Amniotic epithelial cell (primary cell): ENCODE data around the gene TNK2.
"Not testable (repeated sequence)": the region's sequence is repeated elsewhere in the genome, so short reads cannot be mapped to it uniquely, and the experiment has no call there.

ENCODE experiments used
- DNase-seq: peaks from one replicate; pipeline ENCODE4 v3.0.0-alpha.2; 2010; ENCODE audit warnings: low read depth

The TNK2 gene

DNA sequence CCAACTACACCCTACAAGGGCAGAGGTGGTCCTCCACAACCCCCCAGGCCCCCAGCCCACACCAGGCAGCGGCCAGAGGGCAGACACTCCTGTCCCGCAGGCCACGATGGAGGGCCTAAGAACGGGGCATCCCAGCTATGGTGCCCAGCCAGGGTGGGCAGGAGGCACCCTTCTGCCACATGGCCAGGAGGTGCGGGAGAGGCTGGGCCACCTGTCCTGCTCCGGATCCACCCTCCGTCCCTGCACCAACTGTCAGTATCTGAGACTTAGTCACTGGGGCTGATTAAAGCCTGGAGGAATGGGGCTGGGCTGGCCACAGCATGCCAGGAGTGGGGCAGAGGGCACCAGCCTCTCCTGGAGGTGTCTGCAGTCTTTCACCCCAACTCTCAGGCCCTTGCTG, 37.9 kb downstream of the TNK2 start:
- no peak for DNase-seq

DNA sequence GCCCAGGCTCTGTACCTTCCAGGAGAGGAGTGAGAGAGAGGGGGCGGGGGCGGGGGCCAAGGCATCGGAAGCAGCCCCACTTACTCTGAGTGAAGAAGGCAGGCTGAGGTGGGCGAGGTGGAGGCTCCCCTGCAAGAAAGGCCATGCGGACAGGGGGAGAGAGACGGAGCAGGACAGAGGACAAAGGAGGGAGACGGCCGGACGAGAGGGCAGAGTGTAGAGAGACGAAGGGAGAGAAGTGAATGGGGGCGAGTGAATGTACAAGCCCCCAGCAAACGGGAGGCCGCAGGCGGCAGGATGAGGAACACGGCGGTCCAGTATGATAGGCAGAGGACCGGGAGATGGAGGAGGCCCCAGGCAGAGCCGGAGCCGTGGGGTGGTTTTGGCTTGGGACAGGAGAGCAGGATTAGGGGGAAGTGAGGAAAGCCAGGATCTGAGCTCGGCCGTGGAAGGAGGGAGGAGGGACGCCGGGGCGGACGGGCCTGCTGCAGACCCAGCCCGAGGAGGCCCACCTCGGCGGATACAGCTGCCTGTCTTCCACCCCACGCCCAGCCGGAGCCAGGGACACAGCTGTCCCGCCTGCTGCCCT, 38.8 kb downstream of the TNK2 start:
- no peak for DNase-seq

DNA sequence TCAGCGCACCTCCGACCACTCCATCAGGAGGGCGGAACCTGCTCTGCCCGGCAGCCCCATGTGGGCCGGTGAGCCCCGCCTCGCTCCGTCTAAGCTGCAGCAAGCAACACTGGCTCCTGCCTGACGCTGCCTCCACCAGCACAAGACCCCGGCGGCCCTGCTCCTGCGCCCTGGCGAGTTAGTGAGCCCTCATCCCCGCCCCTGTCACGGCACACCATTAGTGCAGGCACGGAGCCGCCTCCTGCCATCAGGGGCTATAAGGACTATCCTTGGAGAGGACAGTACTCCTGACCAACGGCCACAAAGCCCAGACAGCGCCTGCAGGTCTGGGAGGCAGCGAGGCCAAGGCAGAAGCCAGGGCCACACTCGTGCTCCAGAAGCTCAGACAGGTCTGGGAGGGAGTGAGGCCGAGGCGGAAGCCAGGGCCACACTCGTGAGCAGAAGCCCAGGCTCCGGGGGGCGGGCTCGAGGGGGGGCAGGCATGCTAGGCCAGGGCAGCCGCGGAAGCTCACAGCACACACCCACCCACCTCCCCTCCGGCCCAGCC, 39.4 kb downstream of the TNK2 start:
- DNase-seq = no peak

DNA sequence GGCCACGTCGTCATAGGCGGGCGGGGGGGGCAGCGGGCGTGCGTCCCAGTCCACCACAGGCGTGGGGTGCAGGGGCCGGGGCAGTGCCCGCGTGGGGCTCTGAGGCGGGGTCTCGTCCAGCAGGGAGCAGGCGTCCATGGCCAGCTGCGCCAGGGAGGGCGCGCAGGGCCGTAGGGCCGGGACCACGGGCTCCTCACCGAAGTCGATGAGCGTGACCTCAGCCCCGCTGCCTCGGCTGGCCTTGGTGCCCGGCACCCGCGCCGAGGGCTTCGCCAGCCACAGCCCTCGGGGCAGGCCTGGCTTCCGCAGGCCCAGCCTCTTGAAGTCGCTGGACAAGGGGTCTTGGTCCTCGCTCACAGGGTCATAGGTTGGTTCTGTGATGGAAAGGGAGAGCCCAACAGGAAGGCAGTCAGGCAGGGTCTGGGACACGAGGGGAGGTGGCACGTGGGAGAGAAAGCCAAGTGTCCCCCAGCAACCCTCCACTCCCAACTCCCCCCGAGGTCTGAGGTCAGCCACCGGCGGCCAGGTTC, 40.0 kb downstream of the TNK2 start:
- no peak for DNase-seq

GRCh38 chr3:195867631-195868335, 40.6 kb downstream of the TNK2 start:
- no peak for DNase-seq

DNA sequence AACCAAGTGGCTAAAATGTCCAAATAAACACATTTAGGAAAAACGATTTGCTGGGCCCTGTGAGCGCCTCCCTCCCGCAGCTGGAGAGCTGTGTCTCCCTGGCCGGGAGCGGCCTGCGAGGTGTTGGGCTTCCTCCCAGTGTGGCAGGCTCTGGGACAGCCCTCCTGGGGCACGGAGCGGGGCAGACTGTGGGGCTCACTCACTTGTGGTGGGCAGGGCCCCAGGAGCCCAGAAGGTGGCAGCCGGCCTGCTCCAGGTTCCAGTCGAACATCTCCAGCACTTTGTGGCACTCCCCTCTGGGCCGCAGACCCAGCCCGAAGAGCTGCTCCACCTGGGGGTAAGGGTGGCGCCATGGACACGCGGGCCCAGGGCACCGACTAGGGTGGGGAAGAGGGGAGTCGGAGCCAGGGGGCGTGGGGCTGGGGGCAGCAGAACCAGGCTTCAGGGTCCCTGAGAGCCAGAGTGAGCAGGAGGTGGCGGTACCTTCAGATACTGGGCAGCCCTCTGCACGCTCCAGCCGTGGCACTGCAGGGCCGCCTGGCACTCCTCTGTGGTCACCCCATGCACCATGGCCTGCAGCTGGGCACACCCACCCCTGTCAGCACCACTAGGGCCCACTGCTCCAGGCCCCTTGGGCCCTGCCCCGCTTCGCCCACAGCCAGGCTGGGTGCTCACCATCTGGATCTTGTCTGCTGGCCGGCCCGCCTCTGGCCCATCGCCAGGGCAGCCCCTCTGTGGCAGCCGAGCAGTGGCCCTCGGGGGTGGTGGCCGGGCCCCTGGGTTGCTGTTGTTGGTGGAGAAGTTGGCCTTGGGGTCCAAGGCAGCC, 41.5 kb downstream of the TNK2 start:
- no peak for DNase-seq

DNA sequence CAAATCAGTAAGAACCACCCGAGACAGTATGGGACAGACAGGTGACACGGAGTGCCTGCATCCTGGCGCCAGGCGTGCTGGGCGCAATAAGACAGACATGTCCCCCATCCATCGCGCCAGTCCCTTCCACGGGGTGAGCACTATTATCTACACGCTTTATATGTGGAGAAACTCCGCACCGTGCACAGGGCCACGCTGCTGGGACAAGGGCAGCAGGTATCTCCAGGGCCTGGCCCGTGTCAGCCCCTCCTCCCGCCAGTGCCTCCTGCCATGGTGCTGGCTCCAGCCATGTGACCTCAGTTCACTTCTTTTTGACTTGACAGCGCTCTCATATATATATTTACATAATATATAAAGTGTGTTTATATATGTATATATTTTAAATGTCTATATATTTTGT, 42.6 kb downstream of the TNK2 start:
- DNase-seq = no peak

- DNase-seq = peak; percentile 82
Measured at GRCh38 chr3:195863121-195864061, 45.0 kb downstream of the TNK2 start.

DNA sequence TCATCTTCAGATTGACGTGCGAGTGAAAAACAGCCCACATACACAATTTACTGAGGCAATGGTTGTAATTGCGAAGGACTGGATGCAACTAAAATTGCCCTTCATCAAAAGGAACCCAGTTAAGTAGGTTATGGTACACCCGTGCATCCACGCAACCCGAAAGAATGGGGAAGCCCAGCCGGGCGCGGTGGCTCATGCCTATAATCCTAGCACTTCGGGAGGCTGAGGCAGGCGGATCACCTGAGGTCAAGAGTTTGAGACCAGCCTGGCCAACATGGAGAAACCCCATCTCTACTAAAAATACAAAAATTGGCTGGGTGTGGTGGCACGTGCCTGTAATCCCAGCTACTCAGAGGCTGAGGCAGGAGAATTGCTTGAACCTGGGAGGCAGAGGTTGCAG, 46.0 kb downstream of the TNK2 start:
- not testable (repeated sequence) for DNase-seq

DNA sequence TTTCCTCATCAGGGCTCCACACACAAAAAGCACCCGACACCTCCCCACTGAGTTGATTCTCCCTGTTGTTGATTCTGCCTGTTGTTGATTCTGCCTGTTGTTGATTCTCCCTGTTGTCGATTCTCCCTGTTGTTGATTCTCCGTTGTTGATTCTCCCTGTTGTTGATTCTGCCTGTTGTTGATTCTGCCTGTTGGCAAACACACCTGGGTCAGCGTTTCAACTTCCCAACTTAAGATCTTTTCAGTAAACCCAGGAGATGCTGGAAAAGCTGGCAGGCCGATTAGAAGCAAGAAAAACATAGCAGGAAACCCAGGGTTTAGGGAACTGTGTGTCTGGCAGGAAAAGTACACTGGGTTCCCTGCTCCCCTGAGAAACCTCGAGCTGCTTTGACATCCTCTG, 47.9 kb downstream of the TNK2 start:
- no peak for DNase-seq

DNA sequence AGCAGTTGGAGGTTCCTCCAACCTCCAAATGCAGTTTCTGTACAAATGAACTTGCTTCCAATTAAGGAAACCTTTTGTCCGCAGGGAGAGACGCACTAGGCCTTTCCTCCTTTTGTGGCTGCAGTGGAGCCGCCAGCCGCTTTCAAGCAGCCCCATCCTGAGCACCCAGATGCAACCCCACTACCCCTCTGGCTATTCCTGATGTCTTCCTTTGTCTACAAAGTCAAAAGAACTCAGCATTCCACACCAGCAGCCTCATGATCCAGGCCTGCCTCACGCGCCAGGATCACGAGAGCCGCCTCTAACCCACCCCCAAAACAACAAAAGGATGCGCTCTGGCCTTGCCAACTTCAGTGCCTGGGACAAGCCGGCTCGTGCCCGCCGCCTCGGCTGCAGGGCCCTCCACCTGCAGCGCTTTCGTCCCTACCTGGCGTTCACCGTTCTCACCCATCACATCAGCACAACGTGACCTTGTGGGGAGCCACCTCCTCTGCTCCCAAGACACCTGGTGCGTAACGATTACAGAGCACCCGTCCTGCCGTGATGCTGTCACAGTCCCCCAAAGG, 48.4 kb downstream of the TNK2 start:
- no peak for DNase-seq

GRCh38 chr3:195859061-195859845, 49.1 kb downstream of the TNK2 start:
- peak; percentile 20 for DNase-seq

GRCh38 chr3:195856410-195857084, 51.8 kb downstream of the TNK2 start:
- no peak for DNase-seq

DNA sequence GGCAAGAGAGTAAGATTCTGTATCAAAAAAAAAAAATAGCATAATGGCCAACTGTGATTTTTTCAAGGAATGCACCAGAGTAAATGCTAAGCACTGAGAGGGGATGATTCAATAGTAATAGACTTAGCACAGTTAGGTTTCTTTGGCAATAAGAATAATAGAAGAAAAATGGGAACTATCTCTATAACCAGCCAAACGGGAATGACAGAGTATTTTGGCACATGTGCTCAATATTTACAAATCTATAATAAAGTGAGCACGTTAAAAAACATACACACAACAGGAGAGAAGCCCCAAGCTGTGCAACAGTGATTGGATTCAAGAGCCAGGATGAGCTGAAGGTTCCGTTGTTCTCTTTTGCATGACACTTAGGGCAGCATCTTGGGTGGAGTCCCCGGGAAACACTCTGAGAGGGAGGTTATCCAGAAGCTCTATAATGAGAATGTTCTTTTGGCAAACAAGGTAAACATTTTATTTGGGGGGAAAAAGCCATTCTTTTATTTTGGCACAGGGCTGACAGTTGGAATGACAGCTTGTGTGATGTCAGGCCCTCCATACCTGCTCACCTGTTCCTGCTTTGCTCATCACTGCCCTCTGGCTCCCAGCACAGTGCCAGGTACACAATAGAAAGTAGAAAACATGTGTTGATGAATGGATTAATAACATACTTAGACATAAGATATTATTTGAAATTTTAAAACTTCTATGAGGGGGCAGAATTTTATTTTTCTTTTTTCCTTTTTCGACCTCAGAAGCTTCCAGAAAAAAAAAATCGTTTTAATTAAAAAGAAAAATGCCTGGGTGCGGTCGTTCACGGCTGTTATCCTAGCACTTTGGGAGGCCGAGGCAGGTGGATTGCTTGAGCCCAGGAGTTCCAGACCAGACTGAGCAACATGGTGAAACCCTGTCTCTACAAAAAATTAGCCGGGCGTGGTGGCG, 52.6 kb downstream of the TNK2 start:
- DNase-seq = no peak

DNA sequence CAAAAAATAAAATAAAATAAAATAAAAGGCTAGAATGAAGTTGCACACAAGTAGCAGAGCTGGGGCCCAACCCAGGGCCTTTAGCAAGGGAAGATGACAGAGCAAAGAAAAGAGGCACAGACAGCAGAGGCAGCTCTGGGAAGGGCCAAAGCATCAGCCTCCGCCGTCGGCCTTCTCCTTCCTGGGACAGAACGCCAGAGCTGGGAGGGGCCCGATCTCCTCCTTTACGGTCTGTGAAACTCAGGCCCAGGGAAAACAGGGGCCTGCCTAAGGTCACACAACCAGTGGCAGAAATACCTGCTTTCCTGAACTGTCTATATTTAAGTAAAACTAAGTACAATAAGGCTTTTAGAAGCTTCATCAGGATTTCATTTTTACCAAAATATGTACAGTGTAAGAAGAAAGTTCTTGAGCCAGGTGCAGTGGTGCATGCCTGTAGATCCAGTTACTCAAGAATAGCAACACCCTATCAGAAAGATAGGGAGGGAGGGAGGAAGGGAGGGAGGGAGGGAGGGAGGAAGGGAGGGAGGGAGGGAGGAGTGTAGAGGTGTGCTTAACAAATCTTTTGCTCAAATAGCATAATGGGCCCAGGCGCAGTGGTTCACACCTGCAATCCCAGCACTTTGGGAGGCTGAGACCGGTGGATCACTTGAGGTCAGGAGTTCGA, 53.6 kb downstream of the TNK2 start:
- no peak for DNase-seq

DNA sequence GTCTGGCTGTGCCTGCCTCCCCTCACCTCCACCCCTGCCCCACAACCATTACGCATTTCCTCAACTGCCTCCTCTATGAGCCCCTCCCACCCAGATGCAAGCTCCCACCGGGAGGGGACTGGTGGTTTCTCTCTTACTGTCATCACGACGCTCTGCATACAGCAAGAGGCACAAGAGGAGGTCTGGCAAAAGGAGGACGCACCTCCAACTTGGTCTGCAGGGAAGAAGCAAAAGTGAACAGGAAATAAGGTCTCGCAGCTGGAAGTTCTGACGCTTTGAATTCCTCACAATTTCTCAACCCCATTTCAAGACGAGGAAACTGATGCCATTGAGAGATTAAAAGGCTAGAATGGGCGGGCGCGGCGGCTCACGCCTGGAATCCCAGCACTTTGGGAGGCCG, 54.4 kb downstream of the TNK2 start:
- no peak for DNase-seq

GRCh38 chr3:195853036-195853435, 55.3 kb downstream of the TNK2 start:
- DNase-seq = no peak
